ENCODE data around the gene MAIP1. TPM values are rescaled to one million over a fixed set of nuclear protein-coding genes. Genes with fewer than 3 reads are reported as not detected.

The MAIP1 gene
- total and polyA plus RNA-seq, 9 of the 15 experiments (the other 6 are each of a cell fraction or from before 2014, with no cell fraction given): 3.6 to 30.0 (median 24.5) TPM

- TF ChIP-seq CLOCK (CRISPR knock-in tag; IDR thresholded peaks at IDR 0.05; ENCODE audit: borderline replicate concordance) (no peak), FOXJ3 (CRISPR knock-in tag; IDR thresholded peaks at IDR 0.05) (no peak), KDM4B (IDR thresholded peaks at IDR 0.05; ENCODE audit: borderline replicate concordance in 2 of 2, low read depth in 1 of 2) (no peak), HMBOX1 (IDR thresholded peaks at IDR 0.05) (no peak), PURB (CRISPR knock-in tag; IDR thresholded peaks at IDR 0.05; ENCODE audit: low read depth) (no peak), NBN (IDR thresholded peaks at IDR 0.05; ENCODE audit: low read depth) (peak; percentile 54; the same call in 1 of the 2 replicates), ZBTB1 (CRISPR knock-in tag; IDR thresholded peaks at IDR 0.05; ENCODE audit: borderline replicate concordance, low read depth) (no peak), NR0B1 (IDR thresholded peaks at IDR 0.05; ENCODE audit: partially characterized antibody) (no peak), ZNF561 (CRISPR knock-in tag; conservative IDR thresholded peaks at IDR 0.05) (no peak), RBM17 (IDR thresholded peaks at IDR 0.05; ENCODE audit: borderline replicate concordance, low read depth, low read length) (no peak), ZNF277 (CRISPR knock-in tag; IDR thresholded peaks at IDR 0.05; ENCODE audit: borderline replicate concordance) (no peak), RUNX1 (IDR thresholded peaks at IDR 0.05; ENCODE audit: low read depth) (no peak), PYGO2 (tag; IDR thresholded peaks at IDR 0.05) (no peak), PTRF (tag; IDR thresholded peaks at IDR 0.05) (no peak), E2F6 (IDR thresholded peaks at IDR 0.05; ENCODE audit: borderline replicate concordance in 1 of 2, extremely low read depth in 1 of 2, insufficient read depth in 1 of 2, insufficient read length in 1 of 2, low read depth in 1 of 2, low read length in 1 of 2, poor library complexity in 1 of 2, severe bottlenecking in 1 of 2) (no peak), SNRNP70 (optimal IDR thresholded peaks at IDR 0.05; ENCODE audit: low read depth, low read length) (no peak), ZNF511 (CRISPR knock-in tag; IDR thresholded peaks at IDR 0.05) (peak; percentile 45; the same call in 1 of the 2 replicates), HEY1 (CRISPR knock-in tag; IDR thresholded peaks at IDR 0.05; ENCODE audit: borderline replicate concordance) (no peak)
These were observed at the start of gene MAIP1, which contains the start of gene TYW5 (continued) for GRCh38 chr2:199955339-199956061.

Measured in K562 (cell line).